Posterior cingulate gyrus (tissue), 11 donors: ENCODE results near the gene ATP6AP1.
"Not testable (repeated sequence)": the region's sequence is repeated elsewhere in the genome, so short reads cannot be mapped to it uniquely, and the experiment has no call there.

Experiments used
- DNase-seq, 10 donors: peaks; one replicate each; pipeline versions ENCODE4 v3.0.0 to v3.0.0-alpha.2; 2020 to 2021; ENCODE audit warnings: mixed read lengths in 3 of 10
- intact Hi-C: fragments of 100-400 bp; cut with DNase I; formaldehyde crosslinking; loops from one replicate; pipeline ENCODE4 v1.15.1; 2023

ATP6AP1 gene

GRCh38 chrX:154398668-154399526 lies 29.6 kb upstream of the ATP6AP1 start:
- intact Hi-C loops: loop anchor here (5.0 kb wide), 1 partner anchor 133 kb away; no protein-coding TSS in a partner anchor
- peak; percentile 72 to 97 (median 80) for DNase-seq

DNA sequence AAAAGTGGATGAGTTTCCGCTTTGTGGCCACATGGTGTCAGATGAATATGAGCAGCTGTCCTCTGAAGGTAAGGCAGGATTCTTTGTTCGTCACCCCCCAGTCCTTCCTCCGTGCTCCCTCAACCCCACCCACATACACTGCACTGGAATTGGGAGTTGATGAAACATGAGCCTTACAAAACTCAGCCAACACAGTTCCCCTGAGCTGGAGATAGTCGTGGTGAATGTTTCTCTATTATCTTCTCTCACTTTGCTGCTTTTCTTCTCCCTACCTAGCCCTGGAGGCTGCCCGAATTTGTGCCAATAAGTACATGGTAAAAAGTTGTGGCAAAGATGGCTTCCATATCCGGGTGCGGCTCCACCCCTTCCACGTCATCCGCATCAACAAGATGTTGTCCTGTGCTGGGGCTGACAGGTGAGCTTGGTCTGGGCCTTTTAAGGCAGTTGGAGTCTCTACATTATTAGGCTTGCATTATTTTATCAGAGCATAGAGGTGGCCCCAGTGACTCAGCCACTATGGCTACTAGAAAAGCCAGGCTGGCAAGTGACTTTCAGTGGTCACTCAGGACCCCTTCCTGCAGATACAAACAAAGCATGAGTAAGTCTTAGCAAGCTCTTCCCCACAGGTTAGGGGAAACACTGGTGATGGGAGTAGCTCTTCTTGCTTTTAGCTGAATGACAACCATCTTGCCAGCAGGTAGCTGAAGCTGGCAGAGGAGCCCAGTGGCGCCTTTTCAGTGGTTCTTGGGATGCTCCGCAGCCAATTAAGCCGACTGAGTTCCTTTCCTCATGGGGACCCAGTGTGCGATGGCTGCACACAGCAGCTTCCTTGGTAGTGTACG lies 28.7 kb upstream of the ATP6AP1 start:
- intact Hi-C loops: loop anchor here (5.0 kb wide), 1 partner anchor 133 kb away; no protein-coding TSS in a partner anchor
- no peak for DNase-seq

- intact Hi-C loops: not testable (repeated sequence)
These were observed 28.1 kb upstream of the ATP6AP1 start for GRCh38 chrX:154400369-154400817.

GRCh38 chrX:154401045-154401799 lies 27.3 kb upstream of the ATP6AP1 start:
- DNase-seq: no peak
- intact Hi-C loops: no loop called here

More at GRCh38 chrX:154400369-154400817, 28.1 kb upstream of the ATP6AP1 start:
- DNase-seq: not testable (repeated sequence)

DNA sequence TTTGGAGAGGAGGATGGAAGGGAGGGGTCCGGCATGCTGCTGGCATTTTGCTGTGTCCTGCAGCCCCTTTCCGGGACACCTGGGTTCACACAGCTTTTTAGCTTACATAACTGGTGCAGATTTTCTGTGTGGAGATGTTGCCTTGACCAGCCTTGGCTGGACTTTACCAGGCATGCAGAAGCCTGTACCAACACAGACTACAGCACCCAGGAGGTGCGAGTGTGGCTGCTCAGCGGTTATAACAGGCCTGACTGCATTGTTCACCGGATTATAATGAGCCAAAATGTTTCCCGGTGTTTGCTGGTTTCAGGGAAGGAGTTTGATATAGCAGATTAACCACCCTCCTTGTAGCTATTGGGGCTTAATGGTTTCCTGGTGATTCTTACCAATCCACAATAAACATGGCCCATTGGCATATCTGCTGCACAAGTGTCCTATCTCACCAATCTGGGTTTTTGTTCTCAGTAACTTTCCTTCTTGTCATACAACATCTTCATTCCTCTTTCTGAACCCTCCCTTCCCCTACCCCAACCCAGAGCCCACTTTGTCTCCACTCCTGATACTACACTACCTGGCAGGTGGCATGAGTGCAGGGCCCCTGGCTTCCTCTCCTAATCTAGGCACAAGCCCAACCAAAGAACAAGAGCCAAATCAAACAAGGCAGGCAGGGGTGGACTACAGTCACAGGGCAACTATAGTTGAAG lies 26.4 kb upstream of the ATP6AP1 start:
- DNase-seq: no peak
- intact Hi-C loops: no loop called here

- DNase-seq: no peak
- intact Hi-C loops: no loop called here
These were observed 25.8 kb upstream of the ATP6AP1 start for GRCh38 chrX:154402622-154403127.

- intact Hi-C loops: no loop called here
- no peak for DNase-seq
These were observed 25.3 kb upstream of the ATP6AP1 start for GRCh38 chrX:154403192-154403591.

DNA sequence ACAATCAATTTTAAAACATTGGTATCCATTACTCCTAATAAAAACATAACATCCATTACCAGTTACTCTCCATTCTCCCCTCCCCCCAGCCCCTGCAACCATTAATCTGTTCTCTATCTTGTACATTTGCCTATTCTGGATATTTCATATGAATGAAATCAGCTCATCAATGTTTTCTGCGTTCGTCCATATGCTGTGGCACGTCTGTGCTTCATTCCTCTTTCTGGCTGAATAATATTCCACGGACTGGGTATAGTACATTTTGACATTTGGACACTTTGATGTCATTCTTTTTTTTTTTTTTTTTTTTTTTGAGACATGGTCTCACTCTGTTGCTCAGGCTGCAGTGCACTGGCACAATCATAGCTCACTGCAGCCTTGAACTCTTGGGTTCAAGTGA lies 24.6 kb upstream of the ATP6AP1 start:
- no peak for DNase-seq
- intact Hi-C loops: no loop called here

GRCh38 chrX:154404625-154405192 lies 23.8 kb upstream of the ATP6AP1 start:
- DNase-seq: no peak
- intact Hi-C loops: no loop called here

DNA sequence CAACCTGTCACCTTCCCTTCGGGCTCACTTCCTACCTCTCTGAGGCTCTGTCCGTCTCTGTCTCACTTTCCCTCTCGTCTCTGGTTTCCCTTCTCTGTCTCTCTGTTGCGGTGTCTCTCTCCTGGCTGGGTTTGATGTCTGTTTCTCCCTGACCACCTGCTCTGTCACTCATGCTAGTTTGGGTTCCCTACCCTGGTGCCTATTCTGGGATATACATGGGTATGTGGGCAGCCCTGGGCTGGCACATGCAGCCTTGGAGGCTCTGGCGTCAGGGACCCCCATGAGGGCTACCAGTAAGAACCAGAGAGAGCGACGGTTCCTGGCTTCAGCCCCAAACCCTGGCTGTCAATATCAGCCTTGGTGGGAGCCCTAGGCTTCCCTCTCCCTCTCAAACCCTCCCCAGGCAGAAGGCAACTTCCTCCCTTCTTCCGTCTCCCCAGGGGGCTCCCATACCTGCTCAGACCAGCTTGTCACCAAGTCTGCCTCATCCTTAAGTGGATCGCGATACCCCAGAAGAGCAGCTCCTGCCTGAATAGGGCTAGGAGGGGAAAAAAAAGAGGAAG lies 19.7 kb upstream of the ATP6AP1 start:
- intact Hi-C loops: no loop called here

DNA sequence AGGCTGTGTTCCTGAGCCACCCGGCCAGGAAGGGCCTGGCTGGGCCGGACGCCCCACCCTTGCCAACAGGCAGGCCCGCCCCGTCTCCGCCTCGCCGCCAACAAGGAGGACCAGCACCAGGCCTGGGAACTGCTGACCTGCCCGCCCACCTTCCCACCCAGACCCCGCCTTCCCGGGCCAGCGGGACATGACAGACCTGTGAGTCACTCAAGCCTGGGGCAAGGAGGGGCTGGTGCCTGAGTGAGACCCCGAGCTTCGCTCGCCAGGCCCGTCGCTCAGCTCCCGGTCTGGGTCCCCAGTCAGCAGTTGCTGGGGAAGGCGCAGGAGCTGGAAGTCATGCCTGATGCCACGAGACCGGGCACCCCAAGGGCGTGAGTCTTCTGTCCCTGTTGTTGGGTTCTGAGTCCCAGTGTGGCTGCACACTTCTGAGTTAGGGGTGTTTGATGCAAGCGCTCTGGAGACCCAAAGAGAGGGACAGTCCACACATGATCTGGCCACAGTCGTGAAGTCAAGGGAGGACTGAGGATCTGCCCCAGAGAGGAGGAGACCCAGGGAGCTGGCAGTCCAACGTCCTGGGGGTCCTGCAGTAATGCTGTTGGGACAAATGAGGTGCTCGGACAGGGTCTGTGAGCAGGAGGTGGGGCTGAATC lies 19.1 kb upstream of the ATP6AP1 start, which contains the start of gene DNASE1L1:
Gene DNASE1L1, minus strand, starts transcription at position 33 of the 650 bp plus-strand sequence. CDS start 3,686 bp downstream, outside the sequence.
- intact Hi-C loops: no loop called here
- peak in 3 of 10 donors; percentile 24 to 91 (median 37) for DNase-seq

More for the DNA sequence above, 19.7 kb upstream of the ATP6AP1 start:
- no peak for DNase-seq

DNA sequence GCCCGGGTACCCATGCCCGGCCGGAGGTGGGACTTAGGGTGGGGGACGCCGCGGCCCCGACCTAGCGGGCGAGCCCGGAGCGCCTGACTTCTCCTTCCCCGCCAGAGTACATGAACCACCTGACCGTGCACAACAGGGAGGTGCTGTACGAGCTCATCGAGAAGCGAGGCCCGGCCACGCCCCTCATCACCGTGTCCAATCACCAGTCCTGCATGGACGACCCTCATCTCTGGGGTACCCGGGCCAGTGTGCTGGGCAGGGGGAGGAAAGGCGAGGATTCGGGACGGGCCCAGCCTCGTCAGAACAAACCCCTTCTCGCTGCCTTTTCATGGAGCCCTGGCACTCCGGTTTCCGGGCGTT lies 16.5 kb upstream of the ATP6AP1 start:
- intact Hi-C loops: no loop called here
- peak in 9 of 10 donors; percentile 25 to 94 (median 60) for DNase-seq

- intact Hi-C loops: no loop called here
These were observed 16.0 kb upstream of the ATP6AP1 start for GRCh38 chrX:154412468-154412867.

GRCh38 chrX:154413142-154413541 lies 15.3 kb upstream of the ATP6AP1 start:
- DNase-seq: no peak
- intact Hi-C loops: no loop called here

More at GRCh38 chrX:154412468-154412867, 16.0 kb upstream of the ATP6AP1 start:
- no peak for DNase-seq

GRCh38 chrX:154417157-154417556 lies 11.3 kb upstream of the ATP6AP1 start:
- no peak for DNase-seq
- intact Hi-C loops: no loop called here

DNA sequence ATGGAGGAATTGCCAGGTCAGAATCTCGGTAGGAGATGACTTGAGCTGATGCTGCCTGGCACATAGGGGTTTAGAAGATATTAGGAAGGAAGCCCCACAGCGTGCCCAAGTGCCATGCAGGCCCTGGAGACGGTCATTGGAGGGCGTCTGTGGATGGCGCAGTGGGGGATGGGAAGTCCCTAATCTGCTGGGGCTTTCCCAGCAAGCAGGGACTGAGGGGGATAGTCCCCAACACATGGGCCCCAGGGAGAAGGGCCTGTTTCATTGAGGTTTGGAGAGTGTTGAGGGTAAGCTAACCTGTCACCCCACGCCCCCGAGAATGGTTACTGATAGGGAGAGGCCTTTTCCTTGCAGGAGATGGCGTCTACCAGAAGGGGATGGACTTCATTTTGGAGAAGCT lies 9.3 kb upstream of the ATP6AP1 start:
- DNase-seq: no peak
- intact Hi-C loops: no loop called here

DNA sequence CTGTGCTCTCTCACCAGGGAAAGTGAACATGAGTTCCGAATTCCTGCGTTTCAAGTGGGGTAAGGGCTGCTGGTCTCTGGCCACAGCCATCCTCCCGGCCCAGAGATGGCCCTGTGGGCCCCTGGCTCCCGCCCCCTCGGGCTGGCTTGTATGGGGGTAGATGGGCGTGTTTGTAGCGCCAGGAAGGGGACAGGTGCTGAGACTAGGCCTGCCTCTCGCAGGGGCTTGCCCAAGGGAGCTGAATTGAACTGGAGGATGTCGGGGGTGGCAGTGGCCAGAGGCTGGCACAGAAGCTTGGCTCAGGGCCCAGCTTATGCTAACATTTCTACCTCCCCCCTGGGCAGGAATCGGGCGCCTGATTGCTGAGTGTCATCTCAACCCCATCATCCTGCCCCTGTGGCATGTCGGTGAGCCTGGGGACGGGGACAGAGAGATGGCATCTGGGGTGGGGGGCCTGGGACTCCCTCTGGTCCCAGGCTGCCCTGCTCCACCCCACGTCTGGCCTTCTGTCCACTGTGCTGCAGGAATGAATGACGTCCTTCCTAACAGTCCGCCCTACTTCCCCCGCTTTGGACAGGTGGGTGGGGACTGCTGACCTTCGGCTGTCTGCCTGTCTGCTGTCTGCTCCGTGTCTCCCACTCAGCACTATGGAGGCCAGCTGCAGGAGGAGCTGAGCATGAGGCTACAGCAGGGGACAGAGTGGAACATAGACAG lies 8.6 kb upstream of the ATP6AP1 start:
- no peak for DNase-seq
- intact Hi-C loops: no loop called here

DNA sequence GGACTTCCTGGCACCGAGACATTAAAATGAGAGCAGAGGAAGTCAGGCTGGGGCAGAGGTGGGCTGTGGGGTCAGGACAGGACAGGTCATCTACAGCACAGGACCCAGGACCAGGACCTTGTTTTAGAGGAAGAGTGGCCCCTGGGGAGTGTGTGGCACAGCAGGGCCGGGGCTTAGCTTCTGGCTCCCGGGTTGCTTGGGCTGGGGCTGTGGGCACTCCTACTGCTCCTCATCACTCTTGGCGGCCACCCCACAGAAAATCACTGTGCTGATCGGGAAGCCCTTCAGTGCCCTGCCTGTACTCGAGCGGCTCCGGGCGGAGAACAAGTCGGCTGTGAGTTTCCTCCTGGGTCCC lies 8.1 kb upstream of the ATP6AP1 start:
- intact Hi-C loops: no loop called here
- no peak for DNase-seq
